Omental fat pad (tissue), 4 donors: Measurements from ENCODE around the gene CETP. TPM values are rescaled to one million over a fixed set of nuclear protein-coding genes. Genes with fewer than 3 reads are reported as not detected.

ENCODE experiments used
- ATAC-seq: fragments of 150-250 bp; one replicate; pipeline ENCODE4 v1.9.1; 2016; ENCODE audit warnings: mild to moderate bottlenecking, moderate library complexity; ENCODE audit not compliant: low FRiP score
- DNase-seq: peaks from one replicate; pipeline ENCODE4 v3.0.0-alpha.2; 2019; ENCODE audit warnings: low spot score
- total RNA-seq, 4 donors: library from RNA; depleted of rRNA; stranded (reverse); fragments of >200 nt; gene quantifications; one replicate each; pipeline ENCODE4 v1.1.0, GENCODE V29; 2016
- TF ChIP-seq, protein P1 (sequence below), 3 donors: fragments of 450-650 bp; IDR thresholded peaks; one replicate each; pipeline ENCODE4 v1.5.1; 2016 to 2017; ENCODE audit warnings: antibody characterized with exemption in 3 of 3, mild to moderate bottlenecking in 3 of 3, moderate library complexity in 2 of 3

Gene CETP
- total RNA-seq, 4 donors from 2014 or later: 0.84 to 61.5 (median 5.9) TPM

DNA sequence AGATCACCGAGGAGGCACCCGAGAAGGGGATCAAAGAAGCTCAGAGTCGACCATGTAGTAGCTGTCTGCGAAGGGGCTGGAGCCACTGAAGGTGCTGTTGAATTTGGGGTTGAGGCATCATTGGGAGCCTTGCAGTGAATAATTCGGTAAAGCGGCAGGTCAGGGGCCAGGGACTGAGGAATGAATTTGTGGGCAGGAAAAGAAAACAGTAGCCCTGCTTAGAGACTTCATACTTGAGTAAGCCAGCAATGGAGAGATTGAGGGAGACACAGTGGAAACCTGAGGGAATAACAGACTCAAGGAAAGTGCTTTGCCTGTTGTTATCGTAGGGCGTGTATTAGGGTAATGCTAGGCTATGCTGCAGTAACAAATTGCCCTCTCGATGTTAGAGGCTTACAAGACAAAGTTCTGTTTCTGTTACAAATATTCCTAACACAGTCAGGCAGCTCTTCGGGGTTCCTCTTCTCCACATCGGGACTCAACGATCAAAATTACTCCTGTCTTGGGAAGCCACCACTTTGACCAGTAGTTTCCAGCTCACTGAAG is 43.2 kb upstream of the CETP start:
- ATAC-seq (no peak), DNase-seq (no peak)
- TF ChIP-seq, protein P1, sequence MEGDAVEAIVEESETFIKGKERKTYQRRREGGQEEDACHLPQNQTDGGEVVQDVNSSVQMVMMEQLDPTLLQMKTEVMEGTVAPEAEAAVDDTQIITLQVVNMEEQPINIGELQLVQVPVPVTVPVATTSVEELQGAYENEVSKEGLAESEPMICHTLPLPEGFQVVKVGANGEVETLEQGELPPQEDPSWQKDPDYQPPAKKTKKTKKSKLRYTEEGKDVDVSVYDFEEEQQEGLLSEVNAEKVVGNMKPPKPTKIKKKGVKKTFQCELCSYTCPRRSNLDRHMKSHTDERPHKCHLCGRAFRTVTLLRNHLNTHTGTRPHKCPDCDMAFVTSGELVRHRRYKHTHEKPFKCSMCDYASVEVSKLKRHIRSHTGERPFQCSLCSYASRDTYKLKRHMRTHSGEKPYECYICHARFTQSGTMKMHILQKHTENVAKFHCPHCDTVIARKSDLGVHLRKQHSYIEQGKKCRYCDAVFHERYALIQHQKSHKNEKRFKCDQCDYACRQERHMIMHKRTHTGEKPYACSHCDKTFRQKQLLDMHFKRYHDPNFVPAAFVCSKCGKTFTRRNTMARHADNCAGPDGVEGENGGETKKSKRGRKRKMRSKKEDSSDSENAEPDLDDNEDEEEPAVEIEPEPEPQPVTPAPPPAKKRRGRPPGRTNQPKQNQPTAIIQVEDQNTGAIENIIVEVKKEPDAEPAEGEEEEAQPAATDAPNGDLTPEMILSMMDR (IDR thresholded peaks at IDR 0.05): no peak

DNA sequence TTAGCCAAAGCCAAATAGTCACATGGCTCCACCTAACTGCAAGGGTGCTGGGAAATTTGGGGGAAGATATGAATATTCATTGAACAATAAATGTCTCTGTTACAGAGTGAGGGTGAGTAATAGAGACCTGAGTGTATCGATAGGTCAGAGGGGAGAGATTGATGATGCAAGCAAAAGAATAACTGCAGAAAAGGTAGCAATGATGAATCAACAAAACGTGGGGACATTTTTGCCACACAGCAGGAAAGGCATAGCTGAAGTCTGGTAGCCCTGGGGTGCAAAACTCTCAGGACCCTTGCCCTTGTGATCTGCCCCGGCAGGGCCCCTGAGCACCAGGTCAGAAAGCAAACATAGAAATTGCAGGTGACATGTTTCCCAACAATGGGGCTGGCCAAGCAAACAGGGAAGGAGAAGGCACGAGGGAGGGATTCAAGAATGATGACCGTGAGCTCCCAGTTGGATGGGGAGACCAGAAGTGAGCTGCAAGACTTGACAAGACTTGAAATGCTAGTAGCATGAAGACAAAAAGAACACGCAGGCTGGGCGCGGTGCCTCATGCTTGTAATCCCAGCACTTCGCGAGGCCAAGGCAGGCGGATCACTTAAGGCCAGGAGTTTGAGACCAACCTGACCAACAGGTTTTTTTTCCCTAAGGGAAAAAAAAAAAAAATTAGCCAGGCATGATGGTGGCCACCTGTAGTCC is 42.5 kb upstream of the CETP start:
- TF ChIP-seq, protein P1 (IDR thresholded peaks at IDR 0.05): no peak
- DNase-seq: no peak
- no peak for ATAC-seq

DNA sequence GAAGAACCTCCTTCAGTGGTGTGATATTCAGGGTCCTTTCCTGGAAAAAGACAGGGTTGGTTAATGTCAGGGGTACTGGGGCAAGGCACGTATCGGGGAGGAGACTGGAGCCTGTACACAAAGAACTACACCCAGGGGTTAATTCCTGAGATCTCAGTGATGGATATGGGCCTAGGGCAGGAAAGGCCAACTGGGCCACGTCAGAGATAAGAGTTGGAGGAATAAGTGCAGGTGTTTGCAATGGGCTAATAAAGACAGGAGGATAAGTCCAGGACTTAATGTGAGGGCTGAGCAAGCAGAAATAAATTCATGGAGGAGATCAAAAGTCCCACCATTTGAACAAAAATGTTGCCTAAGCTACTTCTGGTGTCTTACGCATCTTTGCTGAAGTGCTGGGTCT is 40.2 kb upstream of the CETP start:
- ATAC-seq (no peak), DNase-seq (no peak)
- TF ChIP-seq, protein P1 (IDR thresholded peaks at IDR 0.05): no peak

DNA sequence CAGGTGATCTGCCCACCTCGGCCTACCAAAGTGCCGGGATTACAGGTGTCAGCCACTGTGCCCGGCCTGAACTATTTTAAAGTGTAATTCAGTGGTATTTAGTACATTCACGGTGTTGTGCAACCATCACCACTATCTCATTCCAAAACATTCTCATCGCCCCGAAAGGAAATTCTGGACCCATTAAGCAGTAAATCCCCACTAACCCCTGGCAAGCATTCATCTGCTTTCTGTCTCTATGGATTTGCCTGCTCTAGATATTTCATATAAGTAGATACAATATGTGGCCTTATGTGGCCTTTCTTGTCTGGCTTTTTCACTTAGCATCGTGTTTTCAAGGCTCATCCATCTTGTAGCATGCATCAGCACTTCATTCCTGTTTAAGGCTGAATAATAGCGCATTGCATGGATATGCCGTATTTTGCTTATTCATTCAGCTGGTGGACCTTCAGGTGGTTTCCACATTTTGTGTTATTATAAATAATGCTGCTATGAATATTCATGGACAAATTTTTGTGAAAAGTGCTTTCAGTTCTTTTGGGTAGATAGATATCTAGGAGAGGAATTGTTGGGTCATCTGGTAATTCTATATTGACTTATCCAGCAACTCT is 38.2 kb upstream of the CETP start:
- TF ChIP-seq, protein P1 (IDR thresholded peaks at IDR 0.05): no peak
- DNase-seq (no peak), ATAC-seq (no peak)

DNA sequence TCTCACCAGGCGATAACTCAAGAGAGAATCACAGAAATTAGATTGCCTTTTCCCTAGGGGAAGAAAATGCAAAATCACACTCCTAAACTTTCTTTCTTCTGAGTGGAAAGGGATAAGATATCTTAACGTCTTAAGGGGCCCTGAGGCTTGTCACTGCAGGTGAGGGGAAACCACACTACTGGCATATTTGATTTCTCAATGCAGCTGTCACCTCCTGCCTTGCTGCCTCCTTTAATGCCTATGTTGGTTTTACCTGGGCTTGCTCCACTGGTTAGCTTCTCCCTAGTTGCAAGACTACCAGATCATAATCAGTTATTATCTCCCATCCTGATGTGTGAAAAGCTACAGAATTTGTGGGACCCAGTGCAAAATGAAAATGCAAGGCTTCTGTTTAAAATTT is 34.3 kb upstream of the CETP start:
- TF ChIP-seq, protein P1 (IDR thresholded peaks at IDR 0.05): no peak
- DNase-seq (no peak), ATAC-seq (no peak)

DNA sequence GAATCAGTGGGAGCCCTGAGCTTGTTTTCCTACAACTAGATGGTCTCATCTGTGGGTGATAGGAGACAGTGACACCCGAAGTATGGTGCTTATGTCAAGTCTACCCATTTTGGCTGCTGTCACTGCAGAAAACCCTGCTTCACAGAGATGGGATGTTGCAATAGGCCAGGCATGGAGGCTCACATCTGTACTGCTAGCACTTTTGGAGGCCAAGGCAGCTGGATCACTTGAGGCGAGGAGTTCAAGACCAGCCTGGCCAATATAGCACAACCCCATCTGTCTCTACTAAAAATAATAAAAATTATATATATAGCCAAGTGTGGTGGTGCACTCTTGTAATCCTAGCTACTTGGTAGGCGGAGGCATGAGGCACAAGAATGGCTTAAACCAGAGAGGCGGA is 32.1 kb upstream of the CETP start:
- TF ChIP-seq, protein P1 (IDR thresholded peaks at IDR 0.05): no peak
- DNase-seq (no peak), ATAC-seq (no peak)
